LNCaP clone FGC (cell line): ENCODE results near the gene SMOC1.

ENCODE experiments used
- DNase-seq: peaks from one replicate; pipeline ENCODE4 v3.0.0-alpha.2; 2011; ENCODE audit warnings: low read depth
- H3K4me3 ChIP-seq: 2 replicates; pipeline ENCODE4 v1.5.1; 2011; ENCODE audit warnings: mild to moderate bottlenecking, low read depth, low read length, control low read depth
- TF ChIP-seq, protein P1 (sequence below): IDR thresholded peaks from 2 replicates; pipeline ENCODE4 v1.5.1; 2012; ENCODE audit warnings: mild to moderate bottlenecking; ENCODE audit not compliant: control insufficient read depth, insufficient read depth; ENCODE audit errors: extremely low read depth

Gene SMOC1

DNA sequence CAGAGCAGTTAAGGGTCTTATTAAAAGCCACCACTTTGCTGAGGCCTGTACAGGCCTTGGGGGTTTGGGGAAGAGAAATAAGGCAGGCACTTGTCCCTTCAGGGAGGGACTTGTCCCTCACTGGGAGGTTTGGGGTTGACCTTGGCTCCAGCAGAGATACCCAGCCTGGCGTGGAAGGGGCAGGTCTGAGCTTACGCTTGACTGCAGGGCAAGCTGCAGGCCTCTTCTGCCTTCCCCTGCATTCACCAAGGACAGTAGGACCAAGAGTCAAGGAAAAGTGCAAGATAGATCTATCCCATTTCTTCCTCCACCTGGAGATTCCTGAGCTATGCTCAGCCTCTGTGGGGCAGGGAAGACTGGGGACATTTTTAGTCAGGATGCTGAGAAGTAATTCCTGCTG is 154.3 kb downstream of the SMOC1 start:
- H3K4me3 ChIP-seq: no peak overlapping the region
- TF ChIP-seq, protein P1, sequence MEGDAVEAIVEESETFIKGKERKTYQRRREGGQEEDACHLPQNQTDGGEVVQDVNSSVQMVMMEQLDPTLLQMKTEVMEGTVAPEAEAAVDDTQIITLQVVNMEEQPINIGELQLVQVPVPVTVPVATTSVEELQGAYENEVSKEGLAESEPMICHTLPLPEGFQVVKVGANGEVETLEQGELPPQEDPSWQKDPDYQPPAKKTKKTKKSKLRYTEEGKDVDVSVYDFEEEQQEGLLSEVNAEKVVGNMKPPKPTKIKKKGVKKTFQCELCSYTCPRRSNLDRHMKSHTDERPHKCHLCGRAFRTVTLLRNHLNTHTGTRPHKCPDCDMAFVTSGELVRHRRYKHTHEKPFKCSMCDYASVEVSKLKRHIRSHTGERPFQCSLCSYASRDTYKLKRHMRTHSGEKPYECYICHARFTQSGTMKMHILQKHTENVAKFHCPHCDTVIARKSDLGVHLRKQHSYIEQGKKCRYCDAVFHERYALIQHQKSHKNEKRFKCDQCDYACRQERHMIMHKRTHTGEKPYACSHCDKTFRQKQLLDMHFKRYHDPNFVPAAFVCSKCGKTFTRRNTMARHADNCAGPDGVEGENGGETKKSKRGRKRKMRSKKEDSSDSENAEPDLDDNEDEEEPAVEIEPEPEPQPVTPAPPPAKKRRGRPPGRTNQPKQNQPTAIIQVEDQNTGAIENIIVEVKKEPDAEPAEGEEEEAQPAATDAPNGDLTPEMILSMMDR: no peak
- no peak for DNase-seq

DNA sequence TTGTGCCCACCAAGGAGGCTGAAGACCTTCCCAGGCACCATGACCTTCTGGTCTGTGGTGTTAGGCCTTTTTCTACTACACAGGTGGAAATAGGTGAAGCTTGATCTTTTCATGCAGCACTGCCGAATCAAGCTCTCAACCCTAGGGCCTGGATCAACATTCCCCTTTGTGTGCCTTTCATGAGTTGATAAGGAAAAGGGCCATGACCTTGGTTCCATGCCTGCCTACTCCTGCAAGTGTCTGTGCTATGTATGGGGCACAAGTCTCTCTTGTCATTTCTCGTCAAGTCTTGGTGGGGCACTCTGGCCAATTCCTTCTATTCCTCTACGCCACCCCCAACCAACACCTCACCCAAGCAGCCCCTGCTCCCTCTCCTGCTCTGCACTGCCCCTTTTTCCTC is 155.0 kb downstream of the SMOC1 start:
- DNase-seq: no peak
- TF ChIP-seq, protein P1: no peak
- H3K4me3 ChIP-seq: no peak overlapping the region

DNA sequence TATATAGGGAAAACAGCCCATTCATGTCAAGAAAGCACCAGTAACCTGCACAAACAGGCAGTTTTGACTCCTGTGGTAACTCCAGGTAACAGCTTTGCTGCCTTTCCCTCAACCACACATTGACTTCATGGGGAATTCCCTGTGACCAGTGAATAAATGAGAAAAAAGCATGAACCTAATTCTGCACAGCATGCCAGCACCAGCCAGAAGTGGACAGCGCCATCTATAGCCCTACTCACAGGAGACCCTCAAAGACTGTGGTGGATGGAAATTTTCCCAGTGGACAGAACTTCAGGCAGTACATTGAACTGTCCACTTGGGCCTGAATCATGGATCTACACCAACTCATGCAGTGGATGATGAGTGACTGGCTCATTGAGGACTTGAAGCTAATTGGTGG is 157.4 kb downstream of the SMOC1 start:
- H3K4me3 ChIP-seq: no peak overlapping the region
- no peak for DNase-seq
- TF ChIP-seq, protein P1: no peak

DNA sequence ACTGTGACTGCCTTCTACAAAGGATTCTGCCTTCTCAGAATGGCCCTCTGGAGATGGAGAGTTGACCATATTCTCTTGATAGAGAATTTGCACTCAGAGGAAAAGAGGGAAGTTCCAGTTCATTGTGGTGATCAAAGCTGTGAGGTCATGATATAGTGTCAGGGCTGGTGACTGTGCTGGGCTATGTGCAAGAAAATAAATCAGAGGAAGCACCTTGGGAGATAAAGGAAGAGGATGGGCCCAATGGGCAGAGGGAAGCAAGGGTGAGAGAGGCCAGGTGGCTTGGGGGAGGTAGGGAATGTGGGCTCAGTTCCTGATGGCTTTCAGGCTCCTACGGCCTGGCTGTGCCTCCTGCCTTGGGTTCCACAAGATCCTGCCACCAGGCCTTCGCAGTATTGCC is 163.8 kb downstream of the SMOC1 start:
- no peak for DNase-seq
- no peak overlapping the region for H3K4me3 ChIP-seq
- TF ChIP-seq, protein P1: no peak

DNA sequence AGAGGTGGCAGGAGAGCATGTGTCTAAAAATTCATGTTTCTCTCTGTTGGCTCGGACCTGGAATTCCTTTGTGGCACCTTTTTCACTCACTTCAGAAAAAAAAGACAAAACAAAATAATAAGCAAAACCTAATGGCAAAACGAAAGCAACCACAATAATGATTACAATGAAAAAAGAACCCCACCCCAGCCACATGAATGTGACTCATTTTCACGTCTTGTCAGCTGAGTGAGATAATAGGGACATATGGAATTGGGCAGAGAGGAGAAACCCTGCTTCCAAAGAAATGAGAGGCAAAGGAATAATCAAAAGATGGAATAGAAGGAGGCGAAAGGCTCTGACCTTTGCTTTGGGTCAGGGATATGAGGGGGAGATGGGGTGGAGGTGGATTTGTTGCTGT is 166.1 kb downstream of the SMOC1 start:
- no peak overlapping the region for H3K4me3 ChIP-seq
- DNase-seq: no peak
- TF ChIP-seq, protein P1: no peak

DNA sequence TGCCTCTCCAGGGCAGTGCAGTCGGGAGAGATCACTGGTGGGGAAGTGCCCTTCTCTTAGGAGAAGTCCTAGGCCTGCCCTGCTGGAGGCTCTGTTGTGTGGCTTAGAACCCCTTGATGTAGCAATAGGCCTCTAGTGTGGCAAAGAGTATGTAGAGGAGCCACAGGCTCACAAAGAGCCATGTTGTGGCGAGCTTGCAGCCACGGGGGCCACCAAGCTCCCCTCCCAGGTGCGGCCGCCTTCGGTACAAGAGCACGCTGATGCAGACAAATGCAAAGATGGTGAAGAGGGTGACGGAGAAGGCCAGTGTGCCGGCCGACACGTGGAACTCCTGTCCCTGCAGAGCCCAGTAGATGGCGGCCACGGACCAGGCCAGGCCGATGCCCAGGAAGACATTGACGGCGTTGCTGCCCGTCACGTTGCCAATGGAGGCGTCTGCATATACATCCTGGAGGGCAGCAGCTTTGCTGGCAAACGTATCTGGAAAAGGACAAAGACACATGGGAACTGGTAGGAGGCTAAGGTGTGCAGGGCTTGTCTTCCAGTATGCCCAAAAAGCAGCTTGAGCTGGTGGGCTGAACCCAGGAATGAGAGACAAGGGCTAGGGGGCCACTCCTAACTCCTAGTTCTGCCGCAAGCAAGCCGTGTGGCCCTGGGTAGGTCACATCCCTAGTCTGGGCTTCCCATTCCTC is 166.8 kb downstream of the SMOC1 start:
- TF ChIP-seq, protein P1: peak; percentile 97
- DNase-seq: peak; percentile 37
- H3K4me3 ChIP-seq: no peak overlapping the region
